ENCODE data around the gene PPP3CA. TPM values are rescaled to one million over a fixed set of nuclear protein-coding genes. Genes with fewer than 3 reads are reported as not detected.

Gene PPP3CA
- polyA plus RNA-seq, 1 donor (not counting 4 experiments of a cell fraction or from before 2014, with no cell fraction given): 43.3 TPM

DNA sequence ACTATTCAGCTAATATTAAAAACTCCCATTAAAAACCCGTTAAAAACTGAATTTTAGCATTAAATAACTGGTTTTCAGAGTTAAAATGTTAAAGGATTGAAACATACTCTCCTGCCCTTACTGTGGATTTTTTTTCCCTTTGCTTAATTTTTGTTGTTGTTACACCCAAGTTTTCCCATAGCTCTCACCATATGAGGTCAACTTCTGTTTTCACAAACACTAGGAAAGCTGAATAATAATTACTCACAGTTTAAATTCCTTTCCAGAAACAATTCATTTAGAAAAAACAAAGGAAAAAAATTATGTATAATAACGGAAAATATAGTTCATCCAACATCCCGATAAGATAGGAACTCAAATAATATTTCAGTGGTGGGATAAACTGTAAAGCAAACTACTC, 129.0 kb downstream of the PPP3CA start:
- Histone ChIP-seq H3K9me1 (ENCODE audit: control insufficient read depth, extremely low read depth, insufficient read depth, low read length) (no peaks in the 10 kb centered on the region), H3K4me3 (ENCODE audit: control insufficient read depth in 2 of 3, extremely low read depth in 1 of 3, insufficient read depth in 2 of 3, low read depth in 1 of 3, low read length in 3 of 3) (no peak overlapping the region), H4K20me1 (ENCODE audit: control insufficient read depth, extremely low read depth, insufficient read depth, low read length) (peaks cover 3% of the 10 kb centered on the region), H3K9ac (ENCODE audit: control insufficient read depth, extremely low read depth, insufficient read depth, low read length) (no peak overlapping the region), H3K9me3 (ENCODE audit: control insufficient read depth, low read depth, low read length) (no peaks in the 10 kb centered on the region), H3K27ac (ENCODE audit: control insufficient read depth, insufficient read depth, low read length) (no peak overlapping the region), H3K4me2 (ENCODE audit: control insufficient read depth, extremely low read depth, insufficient read depth, low read depth, low read length) (no peak overlapping the region), H3K36me3 (ENCODE audit: control insufficient read depth in 2 of 2, extremely low read depth in 1 of 2, insufficient read depth in 2 of 2, low read length in 2 of 2) (no peaks in the 10 kb centered on the region), H2AFZ (ENCODE audit: control insufficient read depth, low read length) (no peak overlapping the region), H3K4me1 (ENCODE audit: control insufficient read depth, extremely low read depth, insufficient read depth, low read length) (peaks cover 5% of the 10 kb centered on the region), H3K27me3 (ENCODE audit: control insufficient read depth, extremely low read depth, insufficient read depth, low read length) (no peaks in the 10 kb centered on the region), H3K79me2 (ENCODE audit: control insufficient read depth, insufficient read depth, low read length) (peaks cover 79% of the 10 kb centered on the region)
- dilution Hi-C loops (cut with MboI; ENCODE audit: extremely low pct_ligation_motif_present, low sequenced_read_pairs): no loop called here
- DNase-seq (ENCODE audit: low read depth, low spot score) (no peak), FAIRE-seq (no peak)
- TF ChIP-seq, protein P1, sequence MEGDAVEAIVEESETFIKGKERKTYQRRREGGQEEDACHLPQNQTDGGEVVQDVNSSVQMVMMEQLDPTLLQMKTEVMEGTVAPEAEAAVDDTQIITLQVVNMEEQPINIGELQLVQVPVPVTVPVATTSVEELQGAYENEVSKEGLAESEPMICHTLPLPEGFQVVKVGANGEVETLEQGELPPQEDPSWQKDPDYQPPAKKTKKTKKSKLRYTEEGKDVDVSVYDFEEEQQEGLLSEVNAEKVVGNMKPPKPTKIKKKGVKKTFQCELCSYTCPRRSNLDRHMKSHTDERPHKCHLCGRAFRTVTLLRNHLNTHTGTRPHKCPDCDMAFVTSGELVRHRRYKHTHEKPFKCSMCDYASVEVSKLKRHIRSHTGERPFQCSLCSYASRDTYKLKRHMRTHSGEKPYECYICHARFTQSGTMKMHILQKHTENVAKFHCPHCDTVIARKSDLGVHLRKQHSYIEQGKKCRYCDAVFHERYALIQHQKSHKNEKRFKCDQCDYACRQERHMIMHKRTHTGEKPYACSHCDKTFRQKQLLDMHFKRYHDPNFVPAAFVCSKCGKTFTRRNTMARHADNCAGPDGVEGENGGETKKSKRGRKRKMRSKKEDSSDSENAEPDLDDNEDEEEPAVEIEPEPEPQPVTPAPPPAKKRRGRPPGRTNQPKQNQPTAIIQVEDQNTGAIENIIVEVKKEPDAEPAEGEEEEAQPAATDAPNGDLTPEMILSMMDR (optimal IDR thresholded peaks at IDR 0.05 in 1 of 3, IDR thresholded peaks at IDR 0.05 in 1 of 3, conservative IDR thresholded peaks at IDR 0.05 in 1 of 3; ENCODE audit: extremely low read depth in 1 of 3, insufficient read depth in 2 of 3, low read length in 3 of 3): no peak
- TF ChIP-seq EZH2 (IDR thresholded peaks at IDR 0.05; ENCODE audit: low read length): no peak

DNA sequence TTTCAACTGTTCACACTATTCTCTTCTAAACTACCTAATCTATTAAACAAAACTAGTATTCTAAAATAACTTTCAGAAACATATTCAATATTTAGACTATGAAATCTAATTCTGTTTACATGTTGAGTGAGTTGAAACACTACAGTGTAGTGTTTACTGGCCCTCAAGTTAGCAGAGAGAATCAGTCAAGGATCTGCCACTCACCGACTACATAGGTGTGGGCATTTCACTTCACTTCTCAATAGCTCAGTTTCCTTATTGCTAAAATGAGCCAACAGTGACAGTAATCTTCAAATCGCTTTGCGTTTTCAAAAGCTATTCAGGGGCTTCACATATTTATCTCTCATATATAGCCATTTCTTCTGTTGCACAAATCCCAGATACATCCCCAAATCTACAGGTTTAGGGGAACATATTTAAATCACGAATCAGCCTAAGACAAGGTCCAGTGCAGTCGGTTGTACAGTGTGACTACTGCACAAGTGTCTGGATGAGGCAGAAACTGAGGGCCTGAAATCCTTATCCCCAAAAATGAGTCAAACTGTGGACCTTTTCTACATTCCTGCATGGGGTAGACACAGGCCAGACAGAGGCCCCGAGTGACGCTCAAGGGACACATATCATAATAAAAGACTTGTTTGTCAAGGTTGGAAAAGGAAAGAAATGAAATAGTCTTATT, 129.8 kb downstream of the PPP3CA start:
- dilution Hi-C loops (cut with MboI; ENCODE audit: extremely low pct_ligation_motif_present, low sequenced_read_pairs): no loop called here
- H4K20me1 ChIP-seq (ENCODE audit: control insufficient read depth, extremely low read depth, insufficient read depth, low read length): no peaks in the 10 kb centered on the region
- TF ChIP-seq EZH2 (IDR thresholded peaks at IDR 0.05; ENCODE audit: low read length): no peak
- TF ChIP-seq, protein P1 (optimal IDR thresholded peaks at IDR 0.05 in 1 of 3, IDR thresholded peaks at IDR 0.05 in 1 of 3, conservative IDR thresholded peaks at IDR 0.05 in 1 of 3; ENCODE audit: extremely low read depth in 1 of 3, insufficient read depth in 2 of 3, low read length in 3 of 3): no peak
- DNase-seq (ENCODE audit: low read depth, low spot score) (no peak), FAIRE-seq (no peak)
- H3K36me3 ChIP-seq (ENCODE audit: control insufficient read depth in 2 of 2, extremely low read depth in 1 of 2, insufficient read depth in 2 of 2, low read length in 2 of 2): no peaks in the 10 kb centered on the region
- no peak overlapping the region for H2AFZ ChIP-seq (ENCODE audit: control insufficient read depth, low read length)
- H3K9ac ChIP-seq (ENCODE audit: control insufficient read depth, extremely low read depth, insufficient read depth, low read length): no peak overlapping the region
- H3K9me1 ChIP-seq (ENCODE audit: control insufficient read depth, extremely low read depth, insufficient read depth, low read length): no peaks in the 10 kb centered on the region
- H3K79me2 ChIP-seq (ENCODE audit: control insufficient read depth, insufficient read depth, low read length): peaks cover 77% of the 10 kb centered on the region
- no peaks in the 10 kb centered on the region for H3K27me3 ChIP-seq (ENCODE audit: control insufficient read depth, extremely low read depth, insufficient read depth, low read length)
- no peak overlapping the region for H3K4me3 ChIP-seq (ENCODE audit: control insufficient read depth in 2 of 3, extremely low read depth in 1 of 3, insufficient read depth in 2 of 3, low read depth in 1 of 3, low read length in 3 of 3)
- H3K4me2 ChIP-seq (ENCODE audit: control insufficient read depth, extremely low read depth, insufficient read depth, low read depth, low read length): no peak overlapping the region
- no peaks in the 10 kb centered on the region for H3K4me1 ChIP-seq (ENCODE audit: control insufficient read depth, extremely low read depth, insufficient read depth, low read length)
- H3K27ac ChIP-seq (ENCODE audit: control insufficient read depth, insufficient read depth, low read length): no peak overlapping the region
- no peaks in the 10 kb centered on the region for H3K9me3 ChIP-seq (ENCODE audit: control insufficient read depth, low read depth, low read length)
